SH-SY5Y (cell line): Measurements from ENCODE around the gene TMEM174.

Experiments used
- GATA2 ChIP-seq: IDR thresholded peaks from 2 replicates; pipeline ENCODE4 v1.6.1; 2011; ENCODE audit warnings: mild to moderate bottlenecking, low read depth, low read length
- GATA3 ChIP-seq: IDR thresholded peaks from 2 replicates; pipeline ENCODE4 v1.6.1; 2011; ENCODE audit warnings: low read depth, mild to moderate bottlenecking, low read length, moderate library complexity

DNA sequence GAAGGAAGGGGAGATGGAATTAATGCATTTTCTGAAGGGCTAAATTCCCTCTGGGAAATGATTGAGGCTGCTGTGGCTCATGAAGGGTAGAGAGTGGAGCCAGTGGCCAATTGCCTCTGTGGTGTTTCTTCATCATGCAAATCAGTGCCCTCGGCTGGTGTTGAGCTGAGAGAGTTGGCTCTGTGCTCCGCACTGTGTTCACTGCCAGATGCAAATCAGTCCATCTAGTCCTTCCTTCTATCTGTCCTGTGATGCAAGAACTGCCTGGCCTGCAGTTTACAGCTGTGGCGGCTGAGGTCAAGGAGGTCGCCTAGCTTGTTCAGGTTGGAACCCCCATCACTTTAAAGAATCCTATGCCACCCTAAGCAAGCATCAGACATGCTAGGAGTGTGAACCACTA lies 46.6 kb upstream of the TMEM174 start:
- TF ChIP-seq GATA3 (no peak), GATA2 (no peak)
